HG02610 (cell line): Measurements from ENCODE around the gene BMP10.

Experiments
- ATAC-seq: cut with Tn5 transposase; IDR thresholded peaks from one replicate; pipeline ENCODE4 v1.9.1; 2021; ENCODE audit warnings: mild to moderate bottlenecking, moderate library complexity; ENCODE audit not compliant: unreplicated experiment

Gene BMP10

DNA sequence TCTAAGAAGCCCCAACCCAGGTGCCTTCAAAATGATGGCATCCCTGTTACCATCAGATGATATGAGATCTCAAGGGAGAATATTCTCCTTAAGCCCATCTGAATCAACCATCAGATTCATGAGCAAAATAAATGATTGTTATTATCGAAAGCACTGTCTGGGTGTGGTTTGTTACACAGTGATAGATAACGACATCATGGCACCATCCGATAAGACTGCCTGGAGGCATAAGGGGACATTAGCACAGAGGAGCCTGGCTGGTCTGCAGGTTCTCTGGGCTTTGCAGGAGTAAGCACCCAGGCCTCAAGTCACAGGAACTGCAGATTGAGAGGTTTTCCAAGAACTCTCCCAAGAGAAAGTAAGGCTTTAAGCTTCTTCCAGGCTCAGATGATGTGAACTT is 15.6 kb downstream of the BMP10 start:
- no peak for ATAC-seq

DNA sequence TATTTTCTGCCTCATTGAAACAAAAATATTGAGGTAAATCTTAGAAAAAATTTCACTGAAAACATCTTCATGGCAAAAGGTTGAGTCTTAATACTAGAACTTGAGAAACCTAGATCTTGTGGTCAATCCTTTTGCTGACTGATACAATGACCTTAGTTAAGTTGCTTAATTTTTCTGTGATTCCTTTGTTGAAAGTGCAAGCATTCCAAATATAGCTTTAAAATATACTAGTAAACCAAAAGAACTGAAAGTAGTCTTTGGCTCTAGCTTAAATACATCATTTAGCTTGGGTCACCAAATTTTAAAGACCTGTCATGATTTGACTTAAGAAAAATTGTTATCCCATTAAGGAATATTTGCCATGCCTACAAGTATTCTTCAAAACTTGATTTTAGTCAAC is 16.7 kb downstream of the BMP10 start:
- no peak for ATAC-seq

DNA sequence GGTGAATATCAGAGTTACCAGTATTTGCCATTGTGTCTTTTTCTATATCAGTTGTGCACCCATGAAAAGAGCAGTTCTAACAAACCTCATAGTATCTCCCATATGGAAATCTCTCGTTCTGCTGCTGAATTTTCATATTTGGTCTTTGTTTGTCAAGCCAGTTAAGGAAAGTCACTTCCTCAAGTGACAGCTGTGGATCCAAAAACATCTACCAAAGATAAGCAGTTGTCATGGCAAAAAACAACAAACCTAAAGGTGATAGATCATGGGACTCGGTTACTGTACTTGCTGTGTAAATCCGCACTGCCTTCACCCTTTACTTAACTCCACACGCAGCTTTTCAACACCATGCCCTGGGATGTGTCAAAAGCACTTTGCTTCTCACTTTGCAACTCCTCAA is 17.3 kb downstream of the BMP10 start:
- no peak for ATAC-seq

DNA sequence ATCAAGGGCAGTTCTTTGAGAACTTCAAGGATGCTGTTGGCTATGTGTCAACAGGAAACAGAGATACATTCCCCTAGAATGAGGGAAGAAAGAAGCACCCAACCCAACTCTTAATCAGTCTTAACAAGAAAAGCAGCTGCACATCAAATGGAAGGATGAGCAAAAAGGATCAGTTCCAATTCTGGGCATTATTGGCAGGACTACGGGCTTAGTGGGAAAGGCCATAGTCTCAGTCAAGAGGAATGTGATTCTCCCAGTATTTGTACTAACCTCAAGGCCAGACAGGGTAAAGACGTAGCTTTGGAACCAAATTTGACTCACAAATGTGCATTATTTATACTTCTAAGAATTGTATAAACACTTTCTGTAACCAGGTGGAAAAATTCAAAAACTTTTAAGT is 18.2 kb downstream of the BMP10 start:
- ATAC-seq, result no peak

DNA sequence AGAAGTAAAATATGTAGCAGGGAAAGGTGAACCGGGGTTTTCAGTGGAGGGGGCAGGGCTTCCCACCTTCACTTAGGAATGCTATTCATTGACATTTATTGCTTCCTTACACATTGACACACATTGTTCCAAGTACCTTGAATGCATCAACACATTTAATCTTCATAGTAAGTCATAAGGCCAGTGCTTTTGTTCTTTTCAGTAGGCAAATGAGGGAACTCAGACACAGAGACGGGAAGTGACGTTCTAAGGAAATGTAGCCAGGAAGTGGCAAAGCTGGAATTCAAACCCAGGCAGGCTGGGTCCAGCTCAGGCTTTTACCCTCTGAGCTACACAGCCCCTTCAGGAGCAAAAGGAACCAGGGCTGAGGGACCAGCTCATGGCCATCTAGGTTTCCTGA is 20.7 kb downstream of the BMP10 start:
- ATAC-seq, result no peak

DNA sequence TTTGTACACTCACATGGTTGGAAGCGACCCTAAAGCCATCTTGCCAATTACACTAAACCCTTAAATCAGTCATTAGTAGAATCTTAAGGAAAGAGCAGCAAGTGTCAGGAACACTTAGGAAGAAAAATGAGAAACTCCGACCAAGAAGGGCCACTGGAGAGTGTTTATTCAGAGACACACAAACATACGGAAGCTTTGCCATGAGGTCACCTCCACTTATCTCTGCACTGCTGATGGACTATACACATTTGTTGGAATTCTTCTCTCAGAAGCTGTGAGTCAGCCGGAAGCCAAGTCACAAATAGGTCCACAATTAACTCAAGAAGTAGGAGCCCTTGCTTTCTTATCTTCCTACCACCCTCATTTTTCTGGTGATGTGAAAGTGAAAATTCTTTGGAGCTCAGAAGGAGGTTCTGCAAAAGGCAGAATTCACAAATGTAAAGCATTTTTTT is 21.6 kb downstream of the BMP10 start:
- ATAC-seq, result no peak

DNA sequence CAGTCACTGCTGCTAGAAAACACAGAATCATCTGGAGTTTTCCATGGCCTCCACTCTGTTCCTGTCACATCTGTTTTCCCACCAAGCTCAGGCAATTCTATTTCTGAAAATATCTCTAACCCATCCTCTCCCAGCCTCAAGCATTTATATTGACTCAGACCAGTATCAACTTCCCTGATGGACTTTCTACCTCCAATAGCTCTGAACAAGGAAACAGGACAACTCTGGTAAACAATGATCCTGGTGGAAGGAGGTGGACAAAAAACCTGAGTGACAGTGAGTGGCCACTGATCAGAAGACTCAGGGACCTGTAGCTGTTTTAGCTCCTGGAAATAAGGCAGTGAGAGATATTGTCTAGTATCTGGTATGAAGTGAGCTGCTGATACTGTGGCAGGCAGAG is 23.4 kb downstream of the BMP10 start:
- no peak for ATAC-seq

DNA sequence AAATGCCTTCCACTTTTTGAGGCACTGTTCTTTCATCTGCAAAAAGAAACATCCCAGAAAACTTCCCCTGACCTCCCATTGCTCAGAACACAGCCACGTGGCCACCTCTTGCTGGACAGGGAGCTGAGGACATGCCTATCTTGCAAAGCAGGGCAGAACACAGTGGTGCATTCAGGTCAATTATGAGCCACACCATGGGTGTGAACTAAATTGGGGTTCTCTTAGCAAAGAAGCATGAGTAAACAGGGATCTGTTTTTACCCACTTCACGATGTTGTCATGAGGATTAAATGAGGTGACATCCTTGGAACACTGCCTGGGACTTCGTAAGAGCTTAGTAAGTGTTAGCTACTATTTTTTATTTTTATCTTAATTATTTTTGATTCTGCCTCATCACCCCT is 25.1 kb downstream of the BMP10 start:
- no peak for ATAC-seq

DNA sequence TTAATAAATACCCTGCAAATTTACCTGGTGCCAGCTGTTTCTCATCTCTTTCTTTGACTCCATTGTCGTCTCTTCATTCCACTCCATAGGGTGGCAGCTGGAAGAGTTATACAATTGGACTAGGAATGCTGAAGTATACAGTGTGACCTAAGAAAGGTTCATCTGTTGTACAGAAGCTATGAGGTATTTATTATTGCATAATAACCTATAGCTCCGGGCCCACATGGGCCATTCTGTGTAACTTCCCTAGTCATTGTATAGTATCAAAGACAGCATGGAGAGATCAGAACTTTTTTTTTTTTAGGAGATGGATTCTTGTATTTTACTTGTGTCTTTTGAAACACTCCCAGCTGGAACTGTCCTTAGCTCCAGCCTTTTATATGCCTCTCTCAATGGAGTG is 26.2 kb downstream of the BMP10 start:
- no peak for ATAC-seq

DNA sequence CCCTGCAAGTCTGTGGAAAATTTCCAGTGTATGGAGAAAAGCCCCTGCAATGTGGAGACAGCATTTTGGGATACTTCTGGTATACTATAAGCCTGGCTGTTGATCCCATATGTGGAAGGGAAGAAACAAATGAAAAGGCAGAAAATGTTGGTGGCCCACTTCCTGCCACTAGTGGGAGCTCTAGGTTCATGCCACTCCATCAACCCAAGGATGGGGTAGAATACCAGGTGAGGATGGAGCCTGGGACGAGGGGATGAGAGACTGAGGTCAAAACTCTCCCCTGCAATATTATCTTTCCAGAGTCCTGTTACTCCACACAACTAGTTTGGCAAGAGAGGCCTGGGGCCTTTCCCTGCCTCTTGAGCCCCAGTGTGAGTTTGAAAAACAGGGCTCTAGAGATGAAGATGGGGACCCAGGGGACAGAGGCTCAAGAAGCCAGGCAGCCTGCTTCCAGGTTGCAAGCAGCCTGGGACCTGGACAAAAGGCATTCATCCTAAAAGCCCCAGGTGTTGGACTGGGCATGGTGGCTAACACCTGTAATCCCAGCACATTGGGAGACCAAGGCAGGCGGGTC is 31.9 kb downstream of the BMP10 start:
- ATAC-seq, result no peak

DNA sequence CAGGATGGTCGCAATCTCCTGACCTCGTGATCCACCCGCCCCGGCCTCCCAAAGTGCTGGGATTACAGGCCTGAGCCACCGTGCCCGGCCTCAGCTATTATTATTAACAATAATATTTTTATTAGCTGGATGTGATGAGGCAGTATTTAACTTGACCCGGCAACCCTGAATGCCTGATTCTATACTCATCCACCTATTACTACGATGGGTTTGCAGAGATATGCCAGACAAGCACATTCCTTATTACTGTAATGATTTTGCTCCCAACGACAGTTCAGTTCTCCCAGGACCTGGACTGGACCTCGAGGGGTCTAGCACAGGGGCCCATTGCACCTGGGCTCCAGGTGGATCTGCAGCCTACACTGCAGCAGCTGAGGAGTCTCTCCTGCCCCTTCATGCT is 32.6 kb downstream of the BMP10 start:
- ATAC-seq, result no peak

DNA sequence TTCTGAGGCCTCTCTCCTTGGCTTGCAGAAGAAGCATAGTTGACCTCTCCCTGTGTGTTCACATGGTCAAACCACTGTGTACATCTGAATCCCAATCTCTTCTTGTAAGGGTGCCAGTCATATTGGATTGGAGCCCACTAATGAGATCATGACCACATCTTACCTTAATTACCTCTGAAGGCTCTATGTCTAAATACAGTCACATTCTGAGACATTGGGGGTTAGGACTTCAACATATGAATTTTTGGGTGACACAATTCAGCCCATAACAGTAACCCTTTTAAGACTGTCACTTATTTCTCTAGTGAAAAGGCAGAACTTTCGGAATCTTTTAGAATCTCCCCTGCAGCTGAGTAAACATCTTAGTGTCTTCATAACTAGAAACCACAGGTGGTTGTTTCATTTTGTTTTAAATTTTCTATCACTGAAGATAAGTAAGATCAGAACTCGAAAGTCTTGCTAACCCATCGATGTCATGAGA is 33.3 kb downstream of the BMP10 start:
- ATAC-seq, result peak; percentile 85

DNA sequence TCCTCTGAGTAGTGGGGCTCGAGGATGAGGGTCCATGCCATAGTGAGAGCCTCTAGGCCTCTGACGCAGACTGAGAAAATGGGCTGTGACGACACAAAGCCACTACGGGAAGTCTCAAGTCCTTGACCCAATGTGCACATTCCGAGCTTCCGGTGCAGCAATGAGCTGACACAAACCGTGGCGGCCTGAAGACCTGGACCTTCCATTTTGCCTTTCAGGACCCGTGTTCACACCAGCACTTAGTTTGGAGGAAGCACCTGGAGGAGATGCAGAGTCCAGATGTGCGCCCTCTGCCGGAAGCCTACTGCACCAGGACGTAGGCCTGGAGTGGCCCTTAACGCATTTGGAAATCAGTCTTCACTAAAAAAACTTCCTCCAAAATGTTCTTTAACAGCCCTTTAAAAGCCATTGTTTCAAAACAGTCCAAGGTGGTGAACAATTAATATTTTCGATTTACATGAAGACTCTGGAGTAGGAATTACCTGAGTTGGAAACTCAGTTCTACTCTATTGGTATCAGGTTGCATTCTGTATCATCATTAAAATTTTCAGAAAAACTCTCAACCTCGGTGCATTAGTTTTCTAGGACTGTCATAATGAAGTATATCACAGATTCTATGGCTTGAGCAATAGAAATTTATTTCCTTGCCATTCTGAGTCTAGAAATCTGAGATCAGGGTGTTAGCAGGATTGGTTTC is 33.9 kb downstream of the BMP10 start:
- ATAC-seq, result no peak

DNA sequence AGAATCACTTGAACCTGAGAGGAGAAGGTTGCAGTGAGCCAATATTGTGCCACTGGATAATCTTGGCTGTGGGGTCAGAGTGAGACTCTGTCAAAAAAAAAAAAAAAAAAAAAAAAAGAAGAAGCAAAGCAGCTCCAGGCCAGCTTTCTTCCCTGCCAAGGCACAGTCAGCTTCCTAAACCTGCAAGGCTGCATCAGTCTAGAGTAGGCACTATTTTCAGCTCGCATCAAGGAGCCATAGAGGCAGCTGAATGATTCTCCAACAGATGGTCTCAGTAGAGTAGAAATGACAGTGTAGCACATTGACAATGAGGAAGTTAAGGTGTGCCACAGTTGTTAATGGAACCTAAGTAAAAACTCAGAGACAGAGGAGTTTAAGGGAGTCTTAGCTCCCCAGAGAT is 35.6 kb downstream of the BMP10 start:
- no peak for ATAC-seq

DNA sequence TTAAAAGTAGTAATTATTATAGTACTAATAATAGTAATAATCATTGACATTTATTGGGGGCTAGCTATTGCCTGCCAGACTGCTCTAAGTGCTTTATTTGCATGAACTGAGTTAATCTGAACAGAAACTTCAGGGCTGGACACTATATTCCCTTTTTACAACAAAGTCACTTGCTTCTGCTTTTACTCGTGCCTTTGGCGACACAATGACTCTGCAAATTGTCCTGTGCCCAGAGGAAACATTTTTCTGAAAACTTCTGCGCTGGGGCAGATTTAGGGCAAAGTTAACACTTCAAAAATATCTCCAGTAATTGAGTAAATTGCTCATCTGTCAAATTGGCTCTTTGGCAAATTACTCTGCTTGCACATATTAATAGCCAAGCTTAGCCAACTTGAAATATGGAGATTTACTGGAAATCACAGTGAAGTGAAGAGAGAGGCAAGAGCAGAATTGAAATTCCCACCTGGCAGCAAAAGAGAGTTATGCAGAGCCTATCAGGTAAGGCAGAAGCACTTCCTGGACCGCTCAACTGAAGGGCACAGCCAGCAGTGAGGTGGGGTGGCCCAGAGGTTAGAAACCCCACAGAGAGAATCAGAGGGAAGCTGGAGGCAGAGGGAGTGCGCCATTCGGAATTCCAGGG is 36.3 kb downstream of the BMP10 start:
- no peak for ATAC-seq

DNA sequence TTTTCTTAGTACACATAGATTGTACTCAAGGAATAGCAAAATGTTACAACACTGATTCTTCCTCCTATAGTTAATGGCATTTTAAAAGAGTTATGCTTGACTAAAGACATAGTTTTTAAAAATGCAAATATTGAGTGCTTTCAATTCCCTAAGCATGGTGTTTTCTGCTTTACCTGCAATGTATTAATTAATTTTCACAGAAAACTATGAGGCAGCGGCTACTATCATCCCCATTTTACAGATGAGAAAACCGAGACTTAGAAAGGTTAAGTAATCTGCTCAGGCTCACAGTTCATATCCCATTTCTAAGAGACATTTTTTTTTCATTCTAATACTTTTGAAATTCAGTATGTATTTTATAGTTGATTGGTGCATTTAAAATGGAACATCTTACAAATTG is 38.0 kb downstream of the BMP10 start:
- no peak for ATAC-seq

DNA sequence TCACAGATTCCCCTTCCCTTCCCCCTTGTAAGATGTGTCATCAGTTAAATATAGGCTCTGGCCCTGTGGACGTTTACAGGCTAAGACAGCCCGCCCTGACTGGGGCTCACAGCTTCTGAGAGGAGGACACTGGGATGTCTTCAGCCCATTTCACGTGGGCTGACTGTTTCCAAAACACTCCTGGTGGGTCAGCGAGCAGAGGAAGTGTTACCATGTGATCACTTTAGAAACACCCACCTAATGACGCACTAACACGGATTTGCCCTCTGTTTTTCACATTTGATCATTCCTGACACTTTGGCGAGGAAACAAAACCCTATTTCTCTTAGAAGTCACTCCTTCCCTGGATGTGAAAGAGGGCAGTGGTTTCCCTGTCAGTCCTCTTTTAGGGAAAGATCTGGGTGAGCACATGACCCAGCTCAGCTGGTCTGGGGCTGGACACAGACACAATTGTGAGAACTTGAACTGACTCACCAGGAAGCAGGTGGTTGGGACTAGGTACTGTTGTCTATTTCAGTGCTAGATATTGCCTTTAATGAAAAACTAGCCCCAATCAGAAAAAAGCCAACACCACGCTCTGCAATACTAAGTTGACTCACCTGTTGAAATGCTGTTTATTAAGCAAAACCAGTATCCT is 38.8 kb downstream of the BMP10 start:
- ATAC-seq, result peak; percentile 68

DNA sequence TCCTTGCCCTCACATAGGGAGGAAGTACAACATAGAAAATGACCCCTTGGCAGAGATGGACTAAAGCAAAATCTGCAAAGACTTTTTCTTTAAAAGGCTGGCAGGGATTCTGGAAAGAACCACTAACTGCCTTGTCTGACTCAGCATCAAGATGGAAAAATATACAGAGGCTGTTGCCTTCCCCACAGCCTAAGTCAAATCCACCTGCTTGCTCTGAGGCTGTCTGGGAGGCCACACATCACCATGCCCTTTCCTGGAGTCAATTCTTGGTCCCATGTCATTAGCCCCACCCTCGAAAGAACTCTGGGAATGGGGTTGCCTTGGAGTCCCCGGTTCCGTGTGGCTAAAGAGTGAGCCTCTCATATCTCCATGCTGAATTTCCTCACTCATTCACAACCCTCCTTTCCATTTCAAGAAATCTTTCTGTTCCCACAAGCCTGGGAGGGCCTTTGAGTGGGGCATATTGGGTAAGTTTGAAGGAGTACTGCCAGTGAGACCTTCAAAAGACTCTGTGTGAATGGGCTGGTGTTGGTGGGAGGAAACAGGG is 39.4 kb downstream of the BMP10 start:
- no peak for ATAC-seq

DNA sequence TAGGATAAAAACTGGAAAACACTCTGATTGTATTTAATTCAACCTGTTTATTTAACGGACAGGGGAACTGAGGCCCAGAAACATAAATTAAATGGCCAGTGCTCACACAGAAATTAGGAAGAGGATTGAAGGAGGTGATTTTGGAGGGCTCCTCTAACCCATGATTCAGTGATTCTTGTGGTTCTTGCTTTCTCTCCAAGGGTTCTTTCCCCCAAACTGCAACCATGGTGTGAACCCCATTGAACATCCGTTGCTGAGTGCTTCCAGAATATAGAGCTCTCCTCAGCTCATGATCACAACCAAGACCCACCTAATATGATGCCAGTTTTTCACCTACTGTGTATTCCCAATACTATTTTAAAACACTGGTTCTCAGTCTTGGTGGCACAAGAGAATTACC is 41.4 kb downstream of the BMP10 start:
- no peak for ATAC-seq

DNA sequence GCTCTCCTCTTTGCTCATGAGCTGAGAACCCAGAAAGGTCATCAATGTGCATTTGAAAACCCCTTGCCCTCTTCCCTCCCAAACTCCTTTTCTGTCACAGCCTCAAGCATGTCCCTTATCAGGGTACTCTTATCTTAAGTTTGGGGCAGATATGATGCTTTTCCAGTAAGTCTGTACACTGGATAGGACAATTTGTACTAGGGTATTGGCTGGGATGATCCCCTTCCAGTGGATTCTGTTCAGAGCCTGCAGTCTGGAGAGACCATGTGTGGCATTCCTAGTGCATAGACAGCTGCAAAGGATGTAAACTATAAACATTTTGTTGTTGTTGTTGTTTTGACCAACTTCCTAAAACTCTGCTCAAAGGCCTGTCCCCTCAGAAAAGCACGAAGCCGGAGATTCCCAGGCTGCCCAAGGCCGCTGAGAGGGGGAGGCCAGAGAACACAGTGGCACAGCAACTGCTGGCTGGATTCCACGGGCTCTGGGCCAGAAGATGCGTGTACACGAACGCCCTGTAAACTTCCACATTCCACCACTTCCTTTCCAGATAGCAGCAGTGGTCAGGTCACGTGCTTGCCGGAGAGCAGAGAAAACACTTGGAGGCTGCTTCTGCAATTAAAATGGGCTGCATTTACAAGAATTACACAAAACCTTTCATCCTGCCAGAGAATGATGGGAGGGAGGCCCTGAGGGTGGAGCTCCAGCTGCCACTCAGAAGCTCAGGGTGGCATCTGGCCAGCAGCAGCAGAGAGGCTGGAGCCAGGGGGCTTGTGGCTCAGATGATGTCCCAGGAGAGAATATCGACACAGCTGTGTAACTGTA is 42.1 kb downstream of the BMP10 start:
- ATAC-seq, result no peak

DNA sequence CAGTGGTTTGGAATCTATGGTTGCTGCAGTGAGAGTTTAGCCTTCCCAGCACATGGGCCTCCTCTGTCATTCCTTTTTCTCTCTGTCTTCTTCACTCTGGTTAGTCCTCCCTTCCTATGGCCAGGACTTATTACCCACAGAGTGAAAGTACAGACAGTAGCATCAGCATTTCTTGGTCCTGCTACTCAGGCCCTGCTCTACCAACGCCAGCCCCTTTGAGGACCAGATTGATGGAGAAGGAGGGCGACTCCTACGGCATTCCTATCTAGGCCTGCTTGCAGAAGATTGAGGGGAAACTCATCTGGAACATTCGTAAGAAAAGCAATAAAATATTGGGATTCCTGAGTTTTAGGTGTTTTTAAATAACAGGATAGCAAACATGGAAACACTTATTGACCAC is 43.5 kb downstream of the BMP10 start:
- ATAC-seq, result no peak
